Vagina (tissue), 2 donors: ENCODE results near the gene PACRGL. TPM values are rescaled to one million over a fixed set of nuclear protein-coding genes. Genes with fewer than 3 reads are reported as not detected.

Experiments
- DNase-seq, 2 donors: peaks; one replicate each; pipeline ENCODE4 v3.0.0-alpha.2; 2017; ENCODE audit errors: extremely low spot score in 2 of 2
- H3K27ac ChIP-seq: fragments of 200-600 bp; sonication (generic); one replicate; pipeline ENCODE4 v1.5.1; 2019
- H3K27me3 ChIP-seq: fragments of 200-600 bp; sonication (generic); one replicate; pipeline ENCODE4 v1.5.1; 2019
- H3K36me3 ChIP-seq, 2 donors: fragments of 200-600 bp; sonication (generic); one replicate each; pipeline ENCODE4 v1.5.1; 2017 to 2019
- H3K4me1 ChIP-seq: fragments of 200-600 bp; sonication (generic); one replicate; pipeline ENCODE4 v1.5.1; 2019
- H3K4me3 ChIP-seq, 2 donors: fragments of 200-600 bp; sonication (generic); 1 replicate in 1 of 2; 2 replicates in 1 of 2; pipeline ENCODE4 v1.5.1; 2016 to 2019
- H3K9me3 ChIP-seq: fragments of 200-600 bp; sonication (generic); one replicate; pipeline ENCODE4 v1.5.1; 2019
- POLR2A ChIP-seq, 2 donors: fragments of 450-650 bp; IDR thresholded peaks; one replicate each; pipeline ENCODE4 v1.6.1; 2017; ENCODE audit warnings: antibody characterized with exemption in 2 of 2, mild to moderate bottlenecking in 2 of 2, moderate library complexity in 2 of 2
- POLR2AphosphoS5 ChIP-seq, 2 donors: sonication (generic); formaldehyde crosslinking; IDR thresholded peaks; one replicate each; pipeline ENCODE4 v1.9.0; 2017; ENCODE audit warnings: antibody characterized with exemption in 2 of 2, mild to moderate bottlenecking in 2 of 2, low read depth in 1 of 2; ENCODE audit not compliant: insufficient read depth in 1 of 2
- intact Hi-C: fragments of 100-400 bp; cut with DNase I; formaldehyde crosslinking; loops from one replicate; pipeline ENCODE4 v1.15.1; 2023
- total RNA-seq: library from RNA; depleted of rRNA; stranded (reverse); fragments of >200 nt; gene quantifications from one replicate; pipeline ENCODE4 v1.2.3, GENCODE V29; 2016
- TF ChIP-seq, protein P1 (sequence below), 3 experiments: fragments of 450-650 bp in 2 of 3; fragments of 200-600 bp in 1 of 3; sonication (generic) in 1 of 3; IDR thresholded peaks; one replicate each; pipeline ENCODE4 v1.5.1; 2017 to 2019; ENCODE audit warnings: antibody characterized with exemption in 3 of 3, mild to moderate bottlenecking in 2 of 3, moderate library complexity in 2 of 3

PACRGL gene
- 53.8 TPM for total RNA-seq

DNA sequence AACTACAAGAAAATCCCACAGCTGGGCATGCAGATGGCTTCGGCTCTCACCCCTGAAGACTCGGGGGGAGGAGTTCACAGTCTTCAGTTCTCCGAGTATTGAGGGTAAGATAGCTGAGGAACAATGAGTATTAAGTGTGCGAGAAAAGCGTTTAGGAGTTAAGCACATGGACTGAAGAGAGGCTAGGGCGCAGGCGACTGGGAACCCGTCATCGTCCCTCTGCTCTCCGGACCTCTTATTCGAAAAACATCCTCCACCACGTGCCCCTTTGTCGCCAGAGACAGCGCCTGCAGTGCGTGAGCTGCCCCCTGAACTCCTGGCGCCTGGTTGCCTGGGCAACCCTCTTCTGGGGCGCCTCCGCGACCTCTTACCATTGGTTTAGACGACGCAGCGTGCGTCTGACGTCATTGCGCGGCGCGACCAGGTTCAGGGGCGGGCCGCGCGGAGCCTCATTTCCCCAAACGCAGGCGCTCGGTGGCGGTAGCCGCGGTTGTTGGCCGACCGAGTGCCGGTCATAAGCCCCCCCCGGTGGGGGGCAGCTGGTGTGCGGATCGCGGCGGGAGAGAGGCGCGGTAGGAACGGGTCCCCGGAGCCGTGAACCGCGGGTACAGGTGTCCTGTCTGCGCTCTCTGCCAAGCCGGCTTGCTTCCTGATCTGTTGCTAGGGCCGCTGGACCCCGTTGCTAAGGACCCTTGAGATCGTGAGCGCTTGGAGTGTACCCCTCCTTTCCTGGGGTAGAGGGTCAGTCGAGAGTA lies at the start of gene PACRGL:
Gene PACRGL (plus strand): TSS at position 452 of the 755 bp plus-strand sequence. CDS start 4,024 bp downstream, outside the sequence.
- peak within 1 kb of the TSS; percentile 90 for H3K27ac ChIP-seq
- TF ChIP-seq POLR2A (IDR thresholded peaks at IDR 0.05) (peak in 1 of 2 donors; percentile 34), POLR2AphosphoS5 (IDR thresholded peaks at IDR 0.05; ENCODE audit: insufficient read depth in 1 of 2, low read depth in 1 of 2) (peak; percentile 61 to 83)
- TF ChIP-seq, protein P1, sequence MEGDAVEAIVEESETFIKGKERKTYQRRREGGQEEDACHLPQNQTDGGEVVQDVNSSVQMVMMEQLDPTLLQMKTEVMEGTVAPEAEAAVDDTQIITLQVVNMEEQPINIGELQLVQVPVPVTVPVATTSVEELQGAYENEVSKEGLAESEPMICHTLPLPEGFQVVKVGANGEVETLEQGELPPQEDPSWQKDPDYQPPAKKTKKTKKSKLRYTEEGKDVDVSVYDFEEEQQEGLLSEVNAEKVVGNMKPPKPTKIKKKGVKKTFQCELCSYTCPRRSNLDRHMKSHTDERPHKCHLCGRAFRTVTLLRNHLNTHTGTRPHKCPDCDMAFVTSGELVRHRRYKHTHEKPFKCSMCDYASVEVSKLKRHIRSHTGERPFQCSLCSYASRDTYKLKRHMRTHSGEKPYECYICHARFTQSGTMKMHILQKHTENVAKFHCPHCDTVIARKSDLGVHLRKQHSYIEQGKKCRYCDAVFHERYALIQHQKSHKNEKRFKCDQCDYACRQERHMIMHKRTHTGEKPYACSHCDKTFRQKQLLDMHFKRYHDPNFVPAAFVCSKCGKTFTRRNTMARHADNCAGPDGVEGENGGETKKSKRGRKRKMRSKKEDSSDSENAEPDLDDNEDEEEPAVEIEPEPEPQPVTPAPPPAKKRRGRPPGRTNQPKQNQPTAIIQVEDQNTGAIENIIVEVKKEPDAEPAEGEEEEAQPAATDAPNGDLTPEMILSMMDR (IDR thresholded peaks at IDR 0.05): no peak
- H3K27me3 ChIP-seq: no peaks in the 10 kb centered on the region
- no peaks in the 10 kb centered on the region for H3K9me3 ChIP-seq
- peak within 1 kb of the TSS; percentile 74 to 96 for H3K4me3 ChIP-seq
- peaks cover 0 to 7% of the 10 kb centered on the region in 2 donors for H3K36me3 ChIP-seq
- peak in 1 of 2 donors; percentile 94 for DNase-seq
- peaks cover 21% of the 10 kb centered on the region for H3K4me1 ChIP-seq
- intact Hi-C loops: no loop called here

DNA sequence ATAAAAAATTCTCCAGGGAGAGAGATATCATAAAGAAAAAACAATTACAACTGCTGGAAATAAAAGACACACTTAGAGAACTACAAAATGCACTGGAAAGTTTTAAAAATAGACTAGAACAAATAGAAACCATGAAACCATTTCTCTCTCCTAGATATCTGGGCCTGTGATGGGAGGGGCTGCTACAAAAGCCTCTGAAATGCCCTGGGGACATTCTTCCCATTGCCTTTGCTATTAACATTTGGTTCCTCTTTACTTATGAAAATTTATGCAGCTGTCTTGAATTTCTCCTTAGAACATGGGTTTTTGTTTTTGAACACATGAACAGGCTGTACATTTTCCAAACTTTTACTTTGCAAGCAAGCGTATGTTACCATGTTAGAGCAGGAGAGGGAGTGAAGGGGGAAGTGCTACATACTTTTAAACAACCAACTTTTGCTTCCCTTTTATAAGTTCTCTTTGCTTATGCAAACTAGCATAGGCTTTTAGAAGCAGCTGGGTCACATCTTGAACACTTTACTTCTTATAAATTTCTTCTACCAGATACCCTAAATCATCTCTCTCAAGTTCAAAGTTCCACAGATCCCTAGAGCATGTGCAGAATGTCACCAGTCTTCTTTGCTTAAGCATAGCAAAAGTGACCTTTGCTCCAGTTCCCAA lies 47.9 kb upstream of the PACRGL start:
- no peaks in the 10 kb centered on the region for H3K4me1 ChIP-seq
- intact Hi-C loops: no loop called here
- no peaks in the 10 kb centered on the region for H3K36me3 ChIP-seq
- no peak for DNase-seq
- no peak overlapping the region for H3K4me3 ChIP-seq
- H3K9me3 ChIP-seq: no peaks in the 10 kb centered on the region
- no peak overlapping the region for H3K27ac ChIP-seq
- no peaks in the 10 kb centered on the region for H3K27me3 ChIP-seq
- no peak for TF ChIP-seq POLR2AphosphoS5 (IDR thresholded peaks at IDR 0.05; ENCODE audit: insufficient read depth in 1 of 2, low read depth in 1 of 2)
- TF ChIP-seq POLR2A (IDR thresholded peaks at IDR 0.05): no peak
- TF ChIP-seq, protein P1 (IDR thresholded peaks at IDR 0.05): no peak

DNA sequence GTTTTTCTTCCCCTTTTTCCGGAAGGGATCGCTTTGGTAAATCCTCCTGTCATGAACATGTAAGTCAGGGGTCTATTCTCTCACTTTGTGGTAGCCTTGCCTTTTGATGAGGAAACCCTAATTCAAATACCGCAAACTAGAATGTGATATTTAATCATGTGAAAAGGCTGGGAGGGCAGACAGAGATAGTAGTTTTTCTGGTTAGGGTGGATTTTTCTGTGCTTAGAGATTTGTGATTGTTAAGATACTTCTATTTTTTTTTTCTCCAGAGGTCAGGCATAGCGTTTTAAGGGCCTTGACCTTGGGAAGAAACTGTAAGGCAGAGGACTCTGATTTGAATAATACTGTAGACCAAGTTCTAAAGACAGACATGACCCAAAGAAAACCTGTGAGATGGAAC lies 41.8 kb upstream of the PACRGL start:
- H3K27me3 ChIP-seq: no peaks in the 10 kb centered on the region
- intact Hi-C loops: no loop called here
- no peaks in the 10 kb centered on the region for H3K4me1 ChIP-seq
- TF ChIP-seq POLR2AphosphoS5 (IDR thresholded peaks at IDR 0.05; ENCODE audit: insufficient read depth in 1 of 2, low read depth in 1 of 2) (no peak), POLR2A (IDR thresholded peaks at IDR 0.05) (no peak)
- TF ChIP-seq, protein P1 (IDR thresholded peaks at IDR 0.05): no peak
- no peaks in the 10 kb centered on the region for H3K9me3 ChIP-seq
- no peak for DNase-seq
- no peak overlapping the region for H3K4me3 ChIP-seq
- no peaks in the 10 kb centered on the region for H3K36me3 ChIP-seq
- H3K27ac ChIP-seq: no peak overlapping the region

DNA sequence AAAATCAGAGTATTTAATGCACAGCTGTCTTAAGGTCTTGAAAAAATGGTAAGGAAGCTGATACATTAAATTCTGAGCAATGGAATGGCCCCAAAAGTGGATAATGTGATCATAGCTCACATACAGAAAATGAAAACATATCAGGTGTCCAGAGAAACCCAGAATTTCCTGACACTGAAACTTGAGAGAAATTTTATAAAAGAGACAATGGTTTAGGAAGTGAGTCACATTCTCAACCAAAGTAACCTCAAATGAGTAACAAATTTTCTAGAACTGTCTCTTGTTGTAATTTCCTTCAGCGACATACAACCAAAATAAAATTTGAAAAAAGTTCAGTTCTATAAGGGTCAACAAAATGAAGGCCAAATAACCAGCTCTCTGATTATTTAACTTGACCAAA lies 37.4 kb upstream of the PACRGL start:
- Histone ChIP-seq H3K36me3 (no peaks in the 10 kb centered on the region), H3K4me1 (no peaks in the 10 kb centered on the region), H3K27ac (no peak overlapping the region), H3K9me3 (no peaks in the 10 kb centered on the region), H3K4me3 (no peak overlapping the region), H3K27me3 (no peaks in the 10 kb centered on the region)
- no peak for DNase-seq
- TF ChIP-seq POLR2AphosphoS5 (IDR thresholded peaks at IDR 0.05; ENCODE audit: insufficient read depth in 1 of 2, low read depth in 1 of 2): no peak
- TF ChIP-seq, protein P1 (IDR thresholded peaks at IDR 0.05): no peak
- TF ChIP-seq POLR2A (IDR thresholded peaks at IDR 0.05): no peak
- intact Hi-C loops: no loop called here
